Measurements from ENCODE around the gene SPIN1.

GRCh38 chr9:88399966-88400365 lies 11.7 kb downstream of the SPIN1 start:
- TF ChIP-seq CTCF (IDR thresholded peaks at IDR 0.05), result no peak
- no peak for TF ChIP-seq POLR2A (IDR thresholded peaks at IDR 0.05)
- TF ChIP-seq EP300 (IDR thresholded peaks at IDR 0.05), result no peak

Measured in tibial nerve (tissue), 4 donors.